Activated CD8-positive, alpha-beta memory T cell treated with anti-CD3 and anti-CD28 coated beads for 1 hour (primary cell): Measurements from ENCODE around the gene LY6G6F.
A peak's percentile ranks its signal among the peaks of the same experiment; 100 is the strongest.
"Not testable (repeated sequence)": the region's sequence is repeated elsewhere in the genome, so short reads cannot be mapped to it uniquely, and the experiment has no call there.

Experiments used
- DNase-seq, 2 donors: peaks; one replicate each; pipeline ENCODE4 v3.0.0-alpha.2; 2020; ENCODE audit warnings: low read depth in 1 of 2; ENCODE audit errors: extremely low read depth in 1 of 2

The LY6G6F gene

DNA sequence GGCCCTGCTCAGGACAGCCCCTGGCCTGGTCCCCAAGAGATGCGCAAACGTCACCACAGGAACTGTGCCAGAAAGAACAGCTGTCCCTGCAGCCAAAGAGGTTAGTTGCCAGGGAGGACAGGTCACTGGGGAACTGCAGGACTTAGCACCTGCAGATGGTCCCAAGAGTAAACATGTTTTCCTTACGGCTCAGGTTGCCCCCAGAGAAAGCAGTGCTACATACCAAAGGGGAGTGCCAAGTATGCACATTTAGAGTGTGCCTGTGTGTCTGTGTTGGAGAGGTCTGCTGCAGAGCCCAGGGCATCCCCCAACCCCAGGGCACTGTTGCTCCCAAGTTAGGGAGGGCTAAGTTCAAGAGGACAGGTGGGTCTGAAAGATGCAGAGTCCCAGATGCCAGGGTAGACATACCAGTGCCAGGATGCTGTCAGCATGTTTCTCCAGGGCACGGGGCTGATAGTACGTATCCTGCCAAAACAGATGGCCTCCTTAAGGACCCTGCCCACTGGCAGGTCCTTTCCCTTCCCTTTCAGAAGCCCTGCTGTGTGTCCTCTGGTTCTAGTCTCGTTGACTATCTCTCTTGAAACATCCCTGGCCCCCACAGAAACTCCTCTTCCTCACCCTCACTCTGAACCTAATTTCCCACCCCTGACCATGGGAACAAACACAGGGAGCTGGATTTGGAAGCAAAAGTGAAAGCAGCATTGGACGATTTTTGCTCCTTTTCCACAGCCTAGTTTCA lies 4.8 kb upstream of the LY6G6F start:
- no peak for DNase-seq

- no peak for DNase-seq
Observed at GRCh38 chr6:31702405-31702818, 4.3 kb upstream of the LY6G6F start.

DNA sequence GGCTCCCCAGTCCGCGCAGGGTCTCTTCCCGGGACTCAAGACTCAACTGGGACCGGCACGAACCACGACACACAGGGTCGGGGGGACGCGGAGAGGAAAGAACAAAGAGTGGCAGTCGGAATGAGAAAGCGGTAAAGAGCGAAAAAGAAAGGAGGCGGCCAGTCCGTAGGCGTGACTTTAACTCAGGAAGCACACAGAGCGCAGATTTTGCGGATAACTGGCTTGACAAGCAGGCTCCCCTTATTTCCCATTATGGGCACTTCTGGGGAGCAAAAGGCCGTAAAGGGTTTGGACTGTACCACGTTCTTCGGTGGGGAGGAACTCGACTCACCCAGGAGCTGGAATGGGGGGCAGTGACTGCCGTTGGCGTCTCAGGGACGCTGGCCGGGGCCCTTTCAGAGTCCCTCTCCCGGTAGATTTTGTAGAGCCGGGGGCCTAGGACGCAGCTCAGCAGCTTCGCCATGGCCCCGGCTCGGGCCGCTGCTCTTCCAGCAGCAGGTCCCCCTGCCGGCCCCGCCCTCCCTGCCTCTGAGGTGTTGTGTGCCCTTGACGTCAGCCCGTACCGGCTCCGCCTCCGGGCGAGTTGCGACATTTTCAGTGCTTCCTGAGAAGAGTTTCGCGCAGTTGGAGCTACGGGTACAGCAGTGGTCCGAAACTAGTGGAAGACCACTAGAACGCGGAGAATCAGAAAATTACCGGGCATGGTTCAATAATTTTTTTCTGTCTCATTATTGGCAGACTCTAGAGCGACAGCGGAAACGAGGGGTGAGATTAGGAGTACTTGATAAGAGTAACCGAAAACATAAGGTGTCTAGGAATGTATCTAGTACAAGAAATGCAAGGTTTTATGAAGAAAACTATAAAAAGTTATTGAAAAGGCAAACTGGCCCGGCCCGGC lies 3.6 kb upstream of the LY6G6F start, which contains the start of gene ABHD16A:
ABHD16A (minus strand) TSS at position 506 of the 898 bp plus-strand sequence; CDS start at position 463, 43 bp downstream.
- peak; percentile 94 to 96 for DNase-seq

DNA sequence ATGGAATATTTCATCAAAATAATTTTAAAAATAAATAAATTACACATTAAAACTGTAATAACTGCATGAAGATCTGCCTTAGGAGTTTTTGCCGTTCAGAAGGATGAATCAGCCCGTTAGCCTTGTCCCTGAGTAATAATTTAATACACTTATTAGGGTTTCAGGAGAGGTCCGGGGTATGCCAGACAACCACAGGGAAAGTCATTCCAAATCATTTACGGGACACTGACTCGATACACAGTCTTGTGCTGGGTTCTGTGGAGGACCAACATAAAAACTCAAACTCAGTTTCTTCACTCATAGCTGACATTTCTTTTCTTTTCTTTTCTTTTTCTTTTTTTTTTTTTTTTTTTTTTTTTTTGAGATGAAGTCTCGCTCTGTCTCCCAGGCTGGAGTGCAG lies 735 bp upstream of the LY6G6F start:
- no peak for DNase-seq

- no peak for DNase-seq
Observed at GRCh38 chr6:31707701-31708100, 1.0 kb downstream of the LY6G6F start.

DNA sequence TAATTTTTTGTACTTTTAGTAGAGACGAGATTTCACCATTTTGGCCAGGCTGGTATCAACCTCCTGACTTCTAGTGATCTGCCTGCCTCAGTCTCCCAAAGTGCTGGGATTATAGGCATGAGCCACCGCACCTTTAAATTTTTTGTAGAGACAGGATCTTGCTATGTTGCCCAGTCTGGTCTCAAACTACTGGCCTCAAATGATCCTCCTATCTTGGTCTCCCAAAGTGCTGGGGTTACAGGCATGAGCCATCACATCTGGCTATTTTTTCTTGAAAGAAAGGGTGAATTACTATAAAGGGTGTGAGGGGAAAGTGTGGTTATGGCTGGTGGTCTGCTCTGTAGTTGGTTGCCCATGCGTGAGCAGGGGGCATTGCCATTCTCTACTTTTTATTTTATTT lies 1.6 kb downstream of the LY6G6F start:
- DNase-seq = no peak

- DNase-seq = not testable (repeated sequence)
Observed at GRCh38 chr6:31709157-31709556, 2.5 kb downstream of the LY6G6F start.

DNA sequence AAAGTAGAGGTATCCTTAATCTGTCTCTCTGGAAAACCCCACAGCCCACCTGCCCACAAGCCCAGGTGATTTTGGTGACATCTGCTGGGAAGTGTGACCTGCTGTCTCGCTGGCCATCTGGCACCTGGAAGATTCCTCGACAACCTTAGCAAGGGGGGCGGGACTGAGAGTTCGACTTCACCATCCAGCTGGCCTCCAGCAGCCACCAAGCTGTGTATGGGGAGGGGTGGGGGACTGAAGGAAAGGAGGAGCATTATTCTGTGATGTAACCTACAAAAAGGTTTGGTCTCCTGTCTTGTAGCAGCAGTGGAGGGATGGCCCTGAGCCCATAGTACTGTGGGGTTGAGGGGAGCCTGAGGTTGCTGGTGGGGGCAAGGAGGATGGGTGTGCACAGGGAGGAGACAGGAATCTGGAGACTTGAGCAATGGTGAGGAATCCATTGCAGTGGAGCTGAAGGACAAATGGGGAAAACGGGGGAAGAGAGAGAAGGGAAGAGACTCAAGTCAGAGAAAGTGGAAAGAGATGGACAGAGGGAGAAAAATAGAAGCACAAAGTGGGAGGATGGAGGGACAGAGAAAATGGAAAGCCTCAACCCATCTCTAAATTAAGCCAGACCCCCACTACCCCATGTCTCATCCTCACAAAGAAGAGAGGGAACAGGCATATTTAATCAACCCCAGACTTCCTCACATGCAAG lies 4.0 kb downstream of the LY6G6F start:
- DNase-seq = no peak

- DNase-seq = no peak
Observed at GRCh38 chr6:31711233-31711632, 4.6 kb downstream of the LY6G6F start.

- no peak for DNase-seq
Observed at GRCh38 chr6:31712296-31712695, 5.6 kb downstream of the LY6G6F start.

- no peak for DNase-seq
Observed at GRCh38 chr6:31713465-31713864, 6.8 kb downstream of the LY6G6F start.

DNA sequence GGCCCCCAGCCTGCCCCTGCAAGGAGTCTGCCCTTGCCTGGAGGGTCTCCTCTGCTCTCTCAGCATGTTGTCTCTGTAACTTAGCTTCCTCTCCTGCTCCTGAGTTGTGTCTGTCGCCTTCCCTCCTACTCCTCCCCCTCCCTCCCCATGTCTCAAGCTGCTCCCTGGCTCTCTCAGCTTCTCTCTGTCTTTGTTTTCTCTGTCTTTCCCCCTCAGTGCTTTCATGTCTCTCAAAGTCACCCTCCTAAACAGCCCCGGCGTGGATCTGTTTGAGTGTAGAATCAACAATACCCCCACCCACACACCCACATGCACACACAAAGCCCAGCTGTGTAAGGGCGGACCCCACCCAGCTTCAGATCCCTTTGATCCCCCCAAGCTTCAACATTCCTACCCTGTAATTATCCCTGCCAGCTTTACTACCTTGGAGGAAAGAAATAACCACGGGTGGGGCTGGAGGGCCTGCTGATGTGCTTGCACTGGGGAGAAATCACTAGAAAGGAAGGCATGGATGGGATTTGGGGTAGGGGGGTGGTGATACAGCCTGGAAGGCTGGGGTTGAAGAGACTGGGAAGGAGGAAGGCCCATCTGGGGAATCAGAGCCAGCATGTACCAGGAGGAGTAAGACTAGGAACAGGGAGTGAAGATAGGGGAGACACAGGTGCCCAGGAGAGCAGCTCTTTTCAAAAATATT lies 7.5 kb downstream of the LY6G6F start:
- DNase-seq = no peak

GRCh38 chr6:31715022-31715958 lies 8.6 kb downstream of the LY6G6F start, which contains the start of gene LY6G6D:
Gene LY6G6D (plus strand): TSS chr6:31715348. CDS start chr6:31715356, 8 bp downstream.
- DNase-seq = no peak

DNA sequence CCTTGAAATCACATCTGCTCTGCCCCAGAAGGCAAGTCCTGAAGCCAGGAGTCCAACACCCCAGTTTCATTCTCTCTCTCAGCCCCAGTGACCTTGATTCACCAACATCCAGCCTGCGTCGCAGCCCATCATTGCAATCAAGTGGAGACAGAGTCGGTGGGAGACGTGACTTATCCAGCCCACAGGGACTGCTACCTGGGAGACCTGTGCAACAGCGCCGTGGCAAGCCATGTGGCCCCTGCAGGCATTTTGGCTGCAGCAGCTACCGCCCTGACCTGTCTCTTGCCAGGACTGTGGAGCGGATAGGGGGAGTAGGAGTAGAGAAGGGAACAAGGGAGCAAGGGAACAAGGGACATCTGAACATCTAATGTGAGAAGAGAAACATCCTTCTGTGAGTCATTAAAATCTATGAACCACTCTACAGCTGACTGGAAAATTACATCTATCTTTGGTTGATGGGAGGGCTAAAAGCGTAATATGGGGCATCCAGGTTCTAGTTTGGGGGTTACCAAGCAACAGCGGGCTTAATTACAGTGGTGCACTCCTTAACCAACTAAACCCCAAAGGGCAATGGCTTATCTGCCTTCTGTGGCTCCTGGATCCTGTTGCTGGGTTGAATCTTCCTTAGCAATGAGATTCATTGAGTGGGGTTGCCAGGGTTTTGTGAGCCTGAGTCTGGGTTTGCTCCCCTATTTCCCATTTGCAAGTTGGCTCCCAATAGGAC lies 11.0 kb downstream of the LY6G6F start:
- DNase-seq = no peak

DNA sequence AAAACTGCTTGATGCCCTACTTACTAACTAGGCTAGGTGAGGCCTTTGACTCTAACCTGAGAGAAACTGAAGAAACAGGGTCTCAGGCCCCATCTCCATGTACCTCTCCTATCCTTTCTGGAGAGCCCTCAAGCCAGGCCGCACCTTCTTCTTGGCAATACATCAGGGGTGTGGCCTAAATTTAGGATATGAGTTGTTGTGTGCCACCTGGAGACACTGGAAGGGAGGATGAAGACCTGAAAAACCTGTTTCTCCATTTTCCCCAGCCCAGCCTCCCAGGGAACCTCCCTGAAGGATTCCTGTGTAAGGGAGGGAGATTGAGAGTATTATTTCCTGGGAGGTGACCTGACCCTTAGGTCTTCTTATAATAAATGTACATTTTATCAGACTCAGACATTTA lies 11.6 kb downstream of the LY6G6F start:
- no peak for DNase-seq

DNA sequence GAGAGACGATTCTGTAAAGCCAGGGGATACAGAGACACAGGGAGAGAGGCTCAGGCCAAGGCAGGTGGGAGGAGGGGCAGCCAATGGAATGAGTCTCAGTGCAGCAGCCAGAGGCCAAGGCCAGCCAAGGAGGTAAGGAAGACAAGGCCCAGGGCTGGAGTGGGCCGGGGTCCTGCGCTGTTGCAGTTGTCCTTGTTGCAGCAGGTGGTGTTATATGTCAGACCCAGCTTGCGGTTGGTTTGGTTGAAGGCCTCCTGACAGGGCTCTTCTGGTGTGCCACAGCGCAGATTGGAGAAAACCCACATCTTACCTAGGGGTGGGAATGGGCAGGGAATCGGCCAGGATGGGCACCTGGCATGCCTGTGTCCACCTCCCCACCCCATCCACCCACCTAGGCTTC lies 12.3 kb downstream of the LY6G6F start:
- no peak for DNase-seq

DNA sequence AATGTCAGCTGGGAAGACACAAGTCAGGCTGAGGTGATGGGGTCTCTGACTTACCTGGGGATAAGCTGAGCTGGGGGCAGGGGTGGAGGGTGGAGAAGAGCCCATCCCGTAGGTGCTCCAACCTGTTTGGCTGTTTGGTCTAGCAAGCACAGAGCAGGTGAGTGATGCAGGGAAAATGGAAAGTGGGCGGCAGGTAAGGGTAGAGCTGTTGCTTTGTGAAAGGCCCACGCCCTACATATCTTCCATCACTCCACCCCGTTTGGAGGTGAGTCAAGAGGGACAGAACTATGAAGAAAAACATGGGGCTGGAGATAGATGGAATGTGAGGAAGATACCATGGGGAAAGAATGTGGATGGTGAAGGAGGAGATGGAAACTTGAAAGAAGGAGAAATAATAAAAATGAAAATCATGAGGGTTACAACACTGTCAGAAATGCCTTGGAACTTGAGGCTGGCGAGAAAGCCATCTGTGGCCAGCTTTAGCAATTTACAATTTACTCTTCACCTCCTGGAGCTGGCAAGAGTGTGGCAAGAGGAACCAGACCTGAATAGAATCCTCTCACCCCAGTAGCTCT lies 13.6 kb downstream of the LY6G6F start:
- DNase-seq = no peak

GRCh38 chr6:31721351-31722020 lies 14.8 kb downstream of the LY6G6F start, which contains the start of gene LY6G6C:
Gene LY6G6C (minus strand): TSS chr6:31721746. CDS start chr6:31721679, 67 bp downstream.
- no peak for DNase-seq
